Naive thymus-derived CD4-positive, alpha-beta T cell (primary cell): ENCODE measurements around the gene PDE4D. TPM values are rescaled to one million over a fixed set of nuclear protein-coding genes. Genes with fewer than 3 reads are reported as not detected.
"Not testable (repeated sequence)": the region's sequence is repeated elsewhere in the genome, so short reads cannot be mapped to it uniquely, and the experiment has no call there.

Experiments used
- ATAC-seq: fragments of 150-1000 bp; cut with Tn5 transposase; 2 replicates; pipeline ENCODE4 v1.10.0; 2021; ENCODE audit warnings: mild to moderate bottlenecking, moderate library complexity
- CTCF ChIA-PET: fragments of 350-600 bp; sonication (Branson Sonifier 250); formaldehyde crosslinking; loops from one replicate; lab custom pipeline; 2021; ENCODE audit warnings: antibody characterized with exemption; lab: Charles Lee
- POLR2A ChIA-PET: fragments of 350-600 bp; sonication (Branson Sonifier 250); formaldehyde crosslinking; loops from one replicate; lab custom pipeline; 2021; ENCODE audit warnings: antibody characterized with exemption, inconsistent platforms; lab: Charles Lee
- DNase-seq, 9 donors: peaks; one replicate each; pipeline versions ENCODE4 v3.0.0 to v3.0.0-alpha.2; 2020 to 2022; ENCODE audit warnings: mixed read lengths in 1 of 9
- H3K27ac ChIP-seq: one replicate; pipeline ENCODE4 v1.7.0; 2013; ENCODE audit warnings: mild to moderate bottlenecking, low read depth, low read length, moderate library complexity
- H3K27me3 ChIP-seq, 2 donors: one replicate each; pipeline ENCODE4 v1.7.0; 2013; ENCODE audit warnings: low read length in 2 of 2, mild to moderate bottlenecking in 2 of 2, moderate library complexity in 2 of 2; ENCODE audit not compliant: control insufficient read depth in 2 of 2, insufficient read depth in 2 of 2
- H3K36me3 ChIP-seq, 3 experiments: 1 replicate in 2 of 3; 2 replicates in 1 of 3; pipeline ENCODE4 v1.7.0; 2013; ENCODE audit warnings: low read length in 3 of 3, mild to moderate bottlenecking in 3 of 3, moderate library complexity in 1 of 3; ENCODE audit not compliant: insufficient read depth in 3 of 3, control insufficient read depth in 2 of 3
- H3K4me1 ChIP-seq, 2 donors: one replicate each; pipeline ENCODE4 v1.7.0; 2013; ENCODE audit warnings: low read length in 2 of 2, mild to moderate bottlenecking in 2 of 2, moderate library complexity in 1 of 2; ENCODE audit not compliant: control insufficient read depth in 2 of 2, insufficient read depth in 2 of 2
- H3K4me3 ChIP-seq: 2 replicates; pipeline ENCODE4 v1.7.0; 2013; ENCODE audit warnings: mild to moderate bottlenecking, low read length
- H3K9me3 ChIP-seq, 3 experiments: 1 replicate in 2 of 3; 2 replicates in 1 of 3; pipeline ENCODE4 v1.7.0; 2013; ENCODE audit warnings: low read length in 3 of 3; ENCODE audit not compliant: control insufficient read depth in 2 of 3
- H3K27ac Mint-ChIP-seq, 9 donors: one replicate each; pipeline ENCODE4 v1.8.0; 2020 to 2022; ENCODE audit warnings: mixed read lengths in 9 of 9, mild to moderate bottlenecking in 8 of 9, moderate library complexity in 5 of 9, inconsistent platforms in 2 of 9
- H3K27me3 Mint-ChIP-seq, 5 donors: one replicate each; pipeline ENCODE4 v1.8.0; 2021 to 2022; ENCODE audit warnings: mixed read lengths in 5 of 5, mild to moderate bottlenecking in 1 of 5
- H3K36me3 Mint-ChIP-seq, 5 donors: one replicate each; pipeline ENCODE4 v1.8.0; 2020 to 2022; ENCODE audit warnings: mixed read lengths in 5 of 5, mild to moderate bottlenecking in 3 of 5, inconsistent platforms in 1 of 5
- H3K4me1 Mint-ChIP-seq, 7 donors: one replicate each; pipeline ENCODE4 v1.8.0; 2020 to 2022; ENCODE audit warnings: mixed read lengths in 7 of 7, mild to moderate bottlenecking in 3 of 7, inconsistent platforms in 1 of 7
- H3K4me3 Mint-ChIP-seq, 10 donors: one replicate each; pipeline ENCODE4 v1.8.0; 2020 to 2022; ENCODE audit warnings: mild to moderate bottlenecking in 10 of 10, mixed read lengths in 10 of 10, moderate library complexity in 6 of 10, inconsistent platforms in 2 of 10
- H3K9me3 Mint-ChIP-seq, 11 donors: one replicate each; pipeline ENCODE4 v1.8.0; 2020 to 2022; ENCODE audit warnings: mixed read lengths in 11 of 11, mild to moderate bottlenecking in 4 of 11, inconsistent platforms in 1 of 11, moderate library complexity in 1 of 11
- intact Hi-C, 2 donors: fragments of 100-400 bp; cut with micrococcal nuclease; formaldehyde crosslinking; loops; one replicate each; pipeline ENCODE4 v1.15.1; 2023
- polyA plus RNA-seq, 2 donors: library from polyadenylated mRNA; unstranded; fragments of 300-500 nt; fragmentation: Illumina TruSeq; gene quantifications; one replicate each; pipeline ENCODE4 v1.2.3, GENCODE V29; 2021
- total RNA-seq, 6 experiments: library from RNA in 5 of 6; stranded (reverse) in 5 of 6; gene quantifications; 1 replicate in 5 of 6; 2 replicates in 1 of 6; pipeline ENCODE4 v1.2.3 and lab custom pipeline; 2021 to 2026

The PDE4D gene
- total and polyA plus RNA-seq, 7 experiments from 2014 or later: 4.9 to 102 (median 38.8) TPM

DNA sequence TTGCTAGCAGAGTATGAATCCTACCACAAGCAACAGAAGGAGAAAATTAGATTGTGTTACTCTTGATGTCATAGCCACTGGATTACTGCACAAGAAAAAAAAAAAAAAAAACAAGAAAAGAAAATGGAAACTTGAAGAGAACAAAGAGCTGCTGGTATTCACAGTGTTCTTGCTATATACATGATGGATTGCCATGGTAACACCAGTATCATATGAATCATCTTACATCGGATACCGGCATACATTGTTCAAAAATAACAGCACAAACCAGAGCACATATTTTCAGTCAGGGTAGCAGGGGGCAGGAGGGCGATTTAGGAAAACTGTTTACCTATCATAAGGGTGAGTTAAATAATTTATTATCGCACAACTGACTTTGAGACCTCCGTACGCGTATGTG, 472.9 kb downstream of the PDE4D start:
- Histone ChIP-seq H3K36me3 (no peaks in the 10 kb centered on the region), H3K27me3 (no peaks in the 10 kb centered on the region), H3K9me3 (no peaks in the 10 kb centered on the region), H3K4me1 (no peaks in the 10 kb centered on the region), H3K4me3 (no peak overlapping the region), H3K27ac (no peak overlapping the region)
- H3K4me1 Mint-ChIP-seq: no peaks in the 10 kb centered on the region
- no peaks in the 10 kb centered on the region for H3K36me3 Mint-ChIP-seq
- DNase-seq: no peak
- POLR2A ChIA-PET: no interaction called here
- no peak overlapping the region for H3K27ac Mint-ChIP-seq
- ATAC-seq: no peak
- H3K27me3 Mint-ChIP-seq: peaks cover 0 to 9% (median 8%) of the 10 kb centered on the region in 5 donors
- H3K4me3 Mint-ChIP-seq: no peak overlapping the region
- CTCF ChIA-PET: no interaction called here
- no peaks in the 10 kb centered on the region for H3K9me3 Mint-ChIP-seq
- intact Hi-C loops: no loop called here

DNA sequence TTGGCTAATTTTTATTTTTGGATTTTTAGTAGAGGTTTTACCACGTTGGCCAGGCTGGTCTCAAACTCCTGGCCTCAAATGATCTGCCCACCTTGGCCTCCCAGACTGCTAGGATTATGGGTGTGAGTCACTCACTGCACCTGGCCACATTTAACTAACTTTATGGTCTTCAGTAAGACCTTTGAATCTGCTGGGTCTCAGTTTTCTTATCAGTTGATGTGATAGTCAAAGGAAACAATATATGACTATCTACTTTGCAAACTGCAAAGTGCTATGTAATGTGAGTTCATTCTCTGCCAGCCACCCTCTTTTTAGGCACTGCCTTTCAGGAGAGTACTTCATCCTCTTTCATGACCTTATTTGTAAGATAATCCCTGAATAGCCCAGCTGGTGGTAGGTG, 474.7 kb downstream of the PDE4D start:
- H3K27ac ChIP-seq: no peak overlapping the region
- ChIA-PET CTCF (no interaction called here), POLR2A (no interaction called here)
- peaks cover 0 to 4% (median 0%) of the 10 kb centered on the region in 11 donors for H3K9me3 Mint-ChIP-seq
- no peak overlapping the region for H3K4me3 ChIP-seq
- ATAC-seq (no peak), DNase-seq (no peak)
- H3K27ac Mint-ChIP-seq: no peak overlapping the region
- H3K4me1 ChIP-seq: no peaks in the 10 kb centered on the region
- no peaks in the 10 kb centered on the region for H3K36me3 Mint-ChIP-seq
- H3K27me3 ChIP-seq: no peaks in the 10 kb centered on the region
- H3K36me3 ChIP-seq: no peaks in the 10 kb centered on the region
- peaks cover 10 to 22% (median 18%) of the 10 kb centered on the region in 5 donors for H3K27me3 Mint-ChIP-seq
- H3K4me1 Mint-ChIP-seq: no peaks in the 10 kb centered on the region
- intact Hi-C loops: no loop called here
- H3K9me3 ChIP-seq: no peaks in the 10 kb centered on the region
- H3K4me3 Mint-ChIP-seq: no peak overlapping the region

DNA sequence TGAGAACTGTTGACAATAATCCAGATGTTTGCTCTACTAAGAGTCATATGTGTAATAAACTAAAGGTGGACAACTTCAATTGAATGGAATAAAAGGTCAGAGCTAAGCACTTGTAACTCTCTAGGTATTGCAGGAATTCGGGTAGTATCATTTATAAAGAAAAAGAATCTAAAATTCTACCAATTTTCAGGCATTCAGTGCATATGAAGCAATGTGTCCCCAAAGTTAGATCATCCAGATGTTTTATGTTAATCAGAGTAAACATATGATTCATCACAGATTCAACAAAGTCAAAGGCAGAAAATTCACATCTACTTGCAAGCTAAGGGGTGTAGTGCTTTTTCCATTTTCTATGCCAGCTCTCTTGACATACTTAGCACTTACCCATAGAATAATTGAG, 477.1 kb downstream of the PDE4D start:
- no peak for ATAC-seq
- DNase-seq: no peak
- Histone ChIP-seq H3K4me1 (no peaks in the 10 kb centered on the region), H3K27ac (no peak overlapping the region), H3K9me3 (no peaks in the 10 kb centered on the region), H3K36me3 (no peaks in the 10 kb centered on the region), H3K27me3 (no peaks in the 10 kb centered on the region), H3K4me3 (no peak overlapping the region)
- Mint-ChIP-seq H3K9me3 (peaks cover 0 to 4% (median 0%) of the 10 kb centered on the region in 11 donors), H3K27ac (no peak overlapping the region), H3K4me3 (no peak overlapping the region), H3K27me3 (peaks cover 10 to 28% (median 18%) of the 10 kb centered on the region in 5 donors), H3K4me1 (no peaks in the 10 kb centered on the region), H3K36me3 (no peaks in the 10 kb centered on the region)
- ChIA-PET CTCF (no interaction called here), POLR2A (no interaction called here)
- intact Hi-C loops: no loop called here

DNA sequence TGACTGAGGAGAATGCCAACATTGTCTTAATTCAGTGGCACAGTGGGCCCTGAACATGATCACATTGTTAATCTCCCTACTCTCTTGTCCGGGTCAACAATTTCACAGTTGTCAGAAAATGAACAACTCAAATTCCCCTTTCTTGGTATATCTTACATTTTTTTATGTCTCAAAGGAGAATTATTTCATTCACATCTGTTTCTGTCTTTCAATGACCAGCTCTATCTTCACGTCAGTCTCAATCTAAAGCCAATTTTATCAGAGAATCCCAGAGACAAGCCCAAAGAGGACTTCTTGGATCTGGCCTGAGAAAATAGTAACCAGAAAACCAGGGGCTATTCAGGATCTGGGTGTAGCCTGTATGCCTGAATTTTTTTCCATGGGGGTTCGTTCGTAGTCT, 477.5 kb downstream of the PDE4D start:
- H3K4me1 Mint-ChIP-seq: no peaks in the 10 kb centered on the region
- POLR2A ChIA-PET: no interaction called here

DNA sequence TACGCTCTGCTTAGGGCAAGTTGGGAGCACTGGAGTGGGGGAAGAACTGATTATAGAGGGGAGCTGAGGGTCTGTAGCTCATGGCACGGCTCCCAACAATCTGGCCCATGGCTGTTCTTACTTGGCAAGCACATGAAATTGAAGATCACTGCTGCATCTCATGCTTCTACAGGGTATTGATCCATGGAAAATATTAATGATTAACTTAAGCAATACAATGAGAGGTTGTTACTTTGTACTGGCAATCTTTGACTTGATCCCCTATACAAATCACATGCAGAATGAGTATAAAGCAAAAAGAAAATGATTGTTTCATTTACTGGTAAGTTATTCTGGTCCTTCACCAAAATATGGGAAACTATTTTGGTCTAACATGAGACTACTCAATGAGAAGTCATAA, 481.1 kb downstream of the PDE4D start:
- Mint-ChIP-seq H3K4me1 (no peaks in the 10 kb centered on the region), H3K36me3 (no peaks in the 10 kb centered on the region), H3K4me3 (no peak overlapping the region), H3K27ac (no peak overlapping the region), H3K27me3 (peaks cover 9 to 34% (median 20%) of the 10 kb centered on the region in 5 donors), H3K9me3 (peaks cover 0 to 26% (median 6%) of the 10 kb centered on the region in 11 donors)
- Histone ChIP-seq H3K9me3 (no peaks in the 10 kb centered on the region), H3K4me1 (no peaks in the 10 kb centered on the region), H3K27ac (no peak overlapping the region), H3K36me3 (no peaks in the 10 kb centered on the region), H3K4me3 (no peak overlapping the region), H3K27me3 (no peaks in the 10 kb centered on the region)
- DNase-seq: no peak
- POLR2A ChIA-PET: no interaction called here
- intact Hi-C loops: no loop called here
- CTCF ChIA-PET: no interaction called here
- ATAC-seq: no peak

More for the DNA sequence above, 477.5 kb downstream of the PDE4D start:
- intact Hi-C loops: no loop called here
- H3K4me3 ChIP-seq: no peak overlapping the region
- no peak for DNase-seq
- H3K36me3 ChIP-seq: no peaks in the 10 kb centered on the region
- H3K4me1 ChIP-seq: no peaks in the 10 kb centered on the region
- H3K9me3 Mint-ChIP-seq: peaks cover 0 to 4% (median 0%) of the 10 kb centered on the region in 11 donors
- H3K9me3 ChIP-seq: no peaks in the 10 kb centered on the region
- no peak overlapping the region for H3K27ac ChIP-seq
- peaks cover 9 to 33% (median 20%) of the 10 kb centered on the region in 5 donors for H3K27me3 Mint-ChIP-seq
- no peaks in the 10 kb centered on the region for H3K27me3 ChIP-seq
- CTCF ChIA-PET: no interaction called here
- no peaks in the 10 kb centered on the region for H3K36me3 Mint-ChIP-seq
- H3K27ac Mint-ChIP-seq: no peak overlapping the region
- no peak for ATAC-seq
- H3K4me3 Mint-ChIP-seq: no peak overlapping the region

DNA sequence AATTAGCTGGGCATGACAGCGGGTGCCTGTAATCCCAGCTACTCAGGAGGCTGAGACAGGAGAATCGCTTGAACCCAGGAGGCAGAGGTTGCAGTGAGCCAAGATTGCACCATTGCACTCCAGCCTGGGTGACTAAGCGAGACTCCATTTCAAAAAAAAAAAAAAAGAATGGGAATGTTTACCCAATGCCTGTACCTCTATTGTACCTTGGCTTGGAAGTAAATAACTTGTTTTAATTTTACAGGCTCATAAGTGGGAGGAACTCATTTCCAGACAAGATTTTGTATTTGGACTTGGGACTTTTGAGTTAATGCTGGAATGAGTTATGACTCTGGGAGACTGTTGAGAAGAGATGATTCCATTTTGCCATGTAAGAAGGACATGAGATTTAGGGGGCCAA, 484.5 kb downstream of the PDE4D start:
- H3K36me3 ChIP-seq, POLR2A ChIA-PET, H3K4me1 Mint-ChIP-seq, H3K36me3 Mint-ChIP-seq, H3K4me3 Mint-ChIP-seq, ATAC-seq, CTCF ChIA-PET, H3K9me3 ChIP-seq, H3K27ac ChIP-seq, intact Hi-C loops, H3K4me3 ChIP-seq, H3K4me1 ChIP-seq, H3K27me3 ChIP-seq, DNase-seq, H3K27ac Mint-ChIP-seq: not testable (repeated sequence)
- Mint-ChIP-seq H3K9me3 (peaks cover 0 to 30% (median 10%) of the 10 kb centered on the region in 11 donors), H3K27me3 (peaks cover 5 to 34% (median 14%) of the 10 kb centered on the region in 5 donors)

DNA sequence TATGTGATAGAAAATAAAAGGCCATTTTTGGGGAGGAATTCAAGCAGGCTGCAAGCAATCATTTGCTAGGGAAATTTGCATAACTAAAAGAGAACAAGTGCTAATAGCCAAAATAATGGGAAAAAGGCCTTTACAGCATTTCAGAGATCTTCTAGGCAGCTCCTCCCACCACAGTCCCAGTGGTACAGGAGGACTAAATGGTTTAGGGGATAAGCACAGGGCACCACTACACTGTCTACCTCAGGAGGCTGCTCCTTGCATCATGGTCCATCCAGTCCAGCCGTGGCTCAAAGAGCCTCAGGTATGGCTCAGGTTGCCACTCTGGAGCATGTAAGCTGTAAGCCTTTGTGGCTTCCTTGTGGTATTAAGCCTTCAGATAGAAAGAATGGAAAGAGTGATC, 485.6 kb downstream of the PDE4D start:
- no peaks in the 10 kb centered on the region for H3K9me3 ChIP-seq
- H3K9me3 Mint-ChIP-seq: peaks cover 0 to 30% (median 11%) of the 10 kb centered on the region in 11 donors
- no peak for DNase-seq
- H3K4me3 Mint-ChIP-seq: no peak overlapping the region
- ChIA-PET POLR2A (no interaction called here), CTCF (no interaction called here)
- no peaks in the 10 kb centered on the region for H3K4me1 Mint-ChIP-seq
- H3K27ac ChIP-seq: no peak overlapping the region
- no peaks in the 10 kb centered on the region for H3K36me3 Mint-ChIP-seq
- H3K4me1 ChIP-seq: no peaks in the 10 kb centered on the region
- intact Hi-C loops: no loop called here
- ATAC-seq: no peak
- no peaks in the 10 kb centered on the region for H3K27me3 ChIP-seq
- no peak overlapping the region for H3K4me3 ChIP-seq
- no peak overlapping the region for H3K27ac Mint-ChIP-seq
- peaks cover 4 to 26% (median 13%) of the 10 kb centered on the region in 5 donors for H3K27me3 Mint-ChIP-seq
- H3K36me3 ChIP-seq: no peaks in the 10 kb centered on the region
